ENCODE results near the gene LRRC10B.

The LRRC10B gene

DNA sequence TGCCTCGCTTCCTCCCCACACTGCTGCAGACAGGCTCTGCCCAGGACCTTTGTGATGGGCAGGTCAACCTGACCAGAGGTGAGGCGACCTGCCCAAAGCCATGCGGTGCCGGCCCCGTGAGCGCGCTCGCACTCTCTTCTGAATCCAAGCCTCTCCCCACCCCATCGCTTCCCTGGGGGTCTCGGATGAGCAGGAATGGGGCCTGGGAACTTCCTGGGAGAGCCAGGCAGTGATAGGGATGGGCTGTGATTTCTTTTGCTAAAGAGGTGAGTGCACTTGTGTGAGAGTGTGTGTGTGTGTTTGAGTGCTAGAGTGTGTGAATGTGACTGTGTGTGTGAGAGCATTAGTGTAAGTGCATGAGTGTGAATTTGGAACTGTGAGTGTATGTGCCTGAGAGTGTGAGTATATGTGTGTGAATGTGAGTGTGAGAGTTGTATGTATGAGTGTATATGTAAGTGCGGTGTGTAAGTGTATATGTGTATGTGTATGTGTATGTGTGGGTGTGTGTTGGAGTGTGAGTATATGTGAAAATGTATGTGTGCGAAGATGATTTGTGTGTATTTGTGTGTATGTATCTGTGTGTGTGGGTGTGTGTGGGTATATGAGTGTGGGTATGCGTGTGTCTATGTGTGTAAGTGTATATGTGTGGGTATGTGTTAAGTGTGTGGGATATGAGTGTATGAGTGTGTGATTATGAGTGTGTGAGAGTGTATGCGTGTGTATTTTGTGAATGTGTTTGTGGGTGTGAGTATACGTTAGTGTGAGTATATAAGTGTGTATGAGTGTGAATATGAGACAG is 11.7 kb upstream of the LRRC10B start:
- ChIA-PET POLR2A (no interaction called here), CTCF (no interaction called here)
- DNase-seq (ENCODE audit: extremely low spot score): no peak

DNA sequence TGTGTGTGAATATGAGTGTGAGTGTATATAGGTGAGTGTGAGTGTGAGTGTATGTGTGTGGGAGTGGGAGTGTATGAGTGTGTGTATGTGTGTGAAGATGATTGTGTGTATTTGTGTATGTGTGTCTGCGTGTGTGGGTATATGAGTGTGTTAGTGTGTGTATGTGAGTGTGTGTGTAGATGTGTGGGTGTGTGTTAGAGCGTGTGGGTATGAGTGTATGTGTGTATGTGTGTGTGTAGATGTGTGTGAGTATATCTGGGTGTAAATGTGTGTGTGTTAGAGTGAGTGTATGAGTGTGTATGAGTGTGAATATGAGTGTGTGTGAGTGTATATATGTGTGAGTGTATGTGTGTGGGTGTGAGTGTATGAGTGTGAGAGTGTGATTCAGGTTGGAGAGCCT is 11.1 kb upstream of the LRRC10B start:
- ChIA-PET POLR2A (no interaction called here), CTCF (no interaction called here)
- no peak for DNase-seq (ENCODE audit: extremely low spot score)
- TF ChIP-seq, protein P1, sequence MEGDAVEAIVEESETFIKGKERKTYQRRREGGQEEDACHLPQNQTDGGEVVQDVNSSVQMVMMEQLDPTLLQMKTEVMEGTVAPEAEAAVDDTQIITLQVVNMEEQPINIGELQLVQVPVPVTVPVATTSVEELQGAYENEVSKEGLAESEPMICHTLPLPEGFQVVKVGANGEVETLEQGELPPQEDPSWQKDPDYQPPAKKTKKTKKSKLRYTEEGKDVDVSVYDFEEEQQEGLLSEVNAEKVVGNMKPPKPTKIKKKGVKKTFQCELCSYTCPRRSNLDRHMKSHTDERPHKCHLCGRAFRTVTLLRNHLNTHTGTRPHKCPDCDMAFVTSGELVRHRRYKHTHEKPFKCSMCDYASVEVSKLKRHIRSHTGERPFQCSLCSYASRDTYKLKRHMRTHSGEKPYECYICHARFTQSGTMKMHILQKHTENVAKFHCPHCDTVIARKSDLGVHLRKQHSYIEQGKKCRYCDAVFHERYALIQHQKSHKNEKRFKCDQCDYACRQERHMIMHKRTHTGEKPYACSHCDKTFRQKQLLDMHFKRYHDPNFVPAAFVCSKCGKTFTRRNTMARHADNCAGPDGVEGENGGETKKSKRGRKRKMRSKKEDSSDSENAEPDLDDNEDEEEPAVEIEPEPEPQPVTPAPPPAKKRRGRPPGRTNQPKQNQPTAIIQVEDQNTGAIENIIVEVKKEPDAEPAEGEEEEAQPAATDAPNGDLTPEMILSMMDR (IDR thresholded peaks at IDR 0.05; ENCODE audit: control extremely low read depth, extremely low read depth, low read depth, missing control alignments): no peak

More for the DNA sequence above, 11.7 kb upstream of the LRRC10B start:
- TF ChIP-seq, protein P1 (IDR thresholded peaks at IDR 0.05; ENCODE audit: control extremely low read depth, extremely low read depth, low read depth, missing control alignments): no peak

DNA sequence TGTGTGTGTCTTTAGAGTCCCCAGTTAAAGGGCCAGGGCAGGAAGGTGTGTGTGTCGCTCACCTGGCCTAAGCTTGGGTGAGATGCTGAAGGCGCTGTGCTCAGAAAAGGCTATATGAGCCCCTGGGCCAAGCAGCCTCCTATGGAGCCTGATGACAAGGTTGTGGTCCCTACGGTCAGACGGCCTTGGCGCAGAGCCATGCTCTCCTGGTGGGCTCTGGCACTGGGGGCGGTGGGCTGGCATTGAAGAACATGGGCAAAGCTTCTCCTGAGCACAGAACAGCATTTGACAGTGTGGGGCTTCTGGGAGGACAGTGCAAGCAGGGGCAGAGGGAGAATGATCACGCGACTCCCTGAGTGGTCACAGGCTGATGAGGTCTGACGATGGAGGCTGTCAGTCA is 10.7 kb upstream of the LRRC10B start:
- TF ChIP-seq, protein P1 (IDR thresholded peaks at IDR 0.05; ENCODE audit: control extremely low read depth, extremely low read depth, low read depth, missing control alignments): no peak
- ChIA-PET CTCF (no interaction called here), POLR2A (no interaction called here)
- DNase-seq (ENCODE audit: extremely low spot score): no peak

DNA sequence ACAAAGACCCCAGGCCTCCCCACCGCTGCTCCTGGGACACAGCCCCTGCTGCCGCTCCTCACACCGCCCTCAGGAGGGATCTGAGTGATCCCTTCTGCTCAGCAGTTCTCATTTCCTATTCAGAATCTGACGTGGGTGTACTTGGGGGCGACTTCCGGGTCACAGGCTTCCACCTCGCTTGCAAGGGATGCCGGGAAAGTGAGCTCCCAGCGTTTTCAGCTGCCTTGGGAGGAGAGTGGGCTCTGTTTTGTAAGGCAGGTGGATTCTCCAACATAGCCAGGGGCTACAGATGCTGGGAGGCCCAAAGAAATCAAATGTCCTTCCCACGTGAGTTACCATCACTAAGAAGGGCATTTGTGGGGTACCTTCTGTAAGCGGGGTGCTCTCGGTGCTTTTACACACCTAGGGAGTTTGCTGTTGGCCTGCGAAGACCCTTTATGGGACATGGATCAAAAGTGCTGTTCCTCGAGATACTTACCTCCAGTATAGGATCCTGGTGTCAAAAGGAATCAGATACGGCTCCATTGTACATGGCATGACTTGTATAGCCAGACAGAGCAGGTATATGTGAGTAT is 9.7 kb upstream of the LRRC10B start:
- TF ChIP-seq, protein P1 (IDR thresholded peaks at IDR 0.05; ENCODE audit: control extremely low read depth, extremely low read depth, low read depth, missing control alignments): no peak
- DNase-seq (ENCODE audit: extremely low spot score): no peak
- POLR2A ChIA-PET: no interaction called here
- CTCF ChIA-PET: interaction anchor here (2.7 kb wide), 1 partner anchor 18 kb away, joined by 13 read pairs; no protein-coding TSS in a partner anchor

DNA sequence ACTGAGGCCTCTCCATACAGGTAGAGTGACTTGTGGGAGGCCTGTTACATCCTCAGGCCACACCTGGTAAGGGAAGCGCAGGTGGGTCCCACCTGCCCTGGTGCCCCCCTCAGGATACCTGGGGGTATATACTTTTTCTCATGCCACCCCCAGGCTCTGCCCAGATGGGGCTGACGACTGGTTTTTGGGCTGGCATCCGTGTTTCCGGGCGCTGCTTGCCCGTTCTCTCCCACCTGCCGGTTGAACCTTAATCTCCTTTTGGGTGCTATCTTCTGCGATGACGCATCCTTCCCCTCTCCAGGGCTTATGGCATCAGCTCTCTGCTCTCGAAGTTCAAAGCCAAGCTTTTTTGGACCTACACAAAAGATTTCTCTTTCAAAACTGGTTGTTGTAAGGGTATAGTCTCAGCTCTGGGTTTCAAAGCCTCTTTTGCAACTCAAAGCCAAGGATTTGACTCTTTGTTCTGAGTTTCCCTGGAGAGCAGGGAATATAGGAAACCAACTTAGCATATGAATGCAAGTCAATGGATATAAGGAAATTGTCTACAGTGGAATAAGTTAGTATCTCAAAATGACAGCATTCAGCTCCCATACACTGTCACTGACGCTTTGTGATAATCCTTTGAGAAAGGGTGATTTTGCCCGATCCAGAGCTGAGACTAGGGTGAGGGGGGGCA is 8.6 kb upstream of the LRRC10B start:
- ChIA-PET CTCF (interaction anchor here (1.3 to 2.7 kb wide), 2 partner anchors 17 to 64 kb away, joined by 3 to 13 read pairs; no protein-coding TSS in a partner anchor), POLR2A (no interaction called here)
- DNase-seq (ENCODE audit: extremely low spot score): no peak
- TF ChIP-seq, protein P1 (IDR thresholded peaks at IDR 0.05; ENCODE audit: control extremely low read depth, extremely low read depth, low read depth, missing control alignments): no peak

DNA sequence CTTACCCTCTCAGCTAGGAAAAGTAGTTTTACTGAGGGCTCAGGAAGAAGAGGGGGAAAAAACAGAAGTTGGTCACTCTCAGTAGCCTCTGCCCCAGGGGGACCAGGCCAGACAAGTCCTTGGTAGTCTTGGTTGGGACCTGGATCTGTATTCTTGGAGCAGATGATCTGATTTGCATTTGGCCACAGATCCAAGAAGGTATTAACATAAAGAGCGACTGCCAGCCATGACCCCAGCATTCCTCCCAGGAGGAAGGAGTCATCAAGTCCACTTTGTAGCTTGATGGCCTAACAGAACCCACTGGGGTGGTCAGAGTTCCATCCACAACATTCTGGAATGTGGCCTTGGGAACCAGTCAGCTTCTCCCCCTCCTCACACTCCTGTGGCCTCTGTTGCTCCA is 6.0 kb upstream of the LRRC10B start:
- TF ChIP-seq, protein P1 (IDR thresholded peaks at IDR 0.05; ENCODE audit: control extremely low read depth, extremely low read depth, low read depth, missing control alignments): no peak
- CTCF ChIA-PET: interaction anchor here (1.0 to 2.5 kb wide), 3 partner anchors 14 to 136 kb away, joined by 3 to 15 read pairs (median 3); no protein-coding TSS in a partner anchor
- POLR2A ChIA-PET: no interaction called here
- no peak for DNase-seq (ENCODE audit: extremely low spot score)
